ENCODE results near the gene CBR3.
A peak's percentile ranks its signal among the peaks of the same experiment; 100 is the strongest.
"Not testable (repeated sequence)": the region's sequence is repeated elsewhere in the genome, so short reads cannot be mapped to it uniquely, and the experiment has no call there.

The CBR3 gene

GRCh38 chr21:36120304-36120888, 14.5 kb upstream of the CBR3 start:
- DNase-seq (ENCODE audit: low spot score): no peak

GRCh38 chr21:36122977-36123376, 11.9 kb upstream of the CBR3 start:
- DNase-seq (ENCODE audit: low spot score): peak; percentile 30

- no peak for DNase-seq (ENCODE audit: low spot score)
These were observed 10.5 kb upstream of the CBR3 start for GRCh38 chr21:36124395-36124794.

- DNase-seq (ENCODE audit: low spot score): peak; percentile 75
These were observed 9.2 kb upstream of the CBR3 start for GRCh38 chr21:36125512-36126207.

- no peak for DNase-seq (ENCODE audit: low spot score)
These were observed 8.7 kb upstream of the CBR3 start for GRCh38 chr21:36126208-36126565.

GRCh38 chr21:36126621-36127110, 8.2 kb upstream of the CBR3 start:
- no peak for DNase-seq (ENCODE audit: low spot score)

- no peak for DNase-seq (ENCODE audit: low spot score)
These were observed 7.5 kb upstream of the CBR3 start for GRCh38 chr21:36127250-36127904.

- DNase-seq (ENCODE audit: low spot score): no peak
These were observed 6.9 kb upstream of the CBR3 start for GRCh38 chr21:36127977-36128376.

- no peak for DNase-seq (ENCODE audit: low spot score)
These were observed 5.7 kb upstream of the CBR3 start for GRCh38 chr21:36129219-36129618.

- not testable (repeated sequence) for DNase-seq (ENCODE audit: low spot score)
These were observed 4.5 kb upstream of the CBR3 start for GRCh38 chr21:36130414-36130762.

GRCh38 chr21:36130839-36131238, 4.0 kb upstream of the CBR3 start:
- DNase-seq (ENCODE audit: low spot score): not testable (repeated sequence)

- DNase-seq (ENCODE audit: low spot score): no peak
These were observed 2.2 kb upstream of the CBR3 start for GRCh38 chr21:36132696-36133095.

GRCh38 chr21:36135391-36136102, 668 bp downstream of the CBR3 start:
- DNase-seq (ENCODE audit: low spot score): no peak

- DNase-seq (ENCODE audit: low spot score): not testable (repeated sequence)
These were observed 4.9 kb downstream of the CBR3 start for GRCh38 chr21:36139791-36140190.

GRCh38 chr21:36141513-36141925, 6.6 kb downstream of the CBR3 start:
- DNase-seq (ENCODE audit: low spot score): peak; percentile 96

GRCh38 chr21:36144233-36144632, 9.4 kb downstream of the CBR3 start:
- DNase-seq (ENCODE audit: low spot score): not testable (repeated sequence)

GRCh38 chr21:36145259-36145658, 10.4 kb downstream of the CBR3 start:
- DNase-seq (ENCODE audit: low spot score): no peak

GRCh38 chr21:36147911-36148310, 13.0 kb downstream of the CBR3 start:
- no peak for DNase-seq (ENCODE audit: low spot score)

- no peak for DNase-seq (ENCODE audit: low spot score)
These were observed 14.0 kb downstream of the CBR3 start for GRCh38 chr21:36148886-36149285.

GRCh38 chr21:36149788-36150711, 15.2 kb downstream of the CBR3 start:
- DNase-seq (ENCODE audit: low spot score): peak; percentile 68

GRCh38 chr21:36155603-36156338, 20.9 kb downstream of the CBR3 start:
- DNase-seq (ENCODE audit: low spot score): no peak
